Umbilical cord (tissue), 2 donors: ENCODE data around the gene GJB4. TPM values are rescaled to one million over a fixed set of nuclear protein-coding genes. Genes with fewer than 3 reads are reported as not detected.
"Not testable (repeated sequence)": the region's sequence is repeated elsewhere in the genome, so short reads cannot be mapped to it uniquely, and the experiment has no call there.

Experiments used
- DNase-seq: peaks from one replicate; pipeline ENCODE4 v3.0.0-alpha.2; 2015; ENCODE audit warnings: low spot score
- total RNA-seq: library from RNA; depleted of rRNA; stranded (reverse); fragments of >200 nt; gene quantifications from one replicate; pipeline ENCODE4 v1.2.3, GENCODE V29; 2014; ENCODE audit warnings: low replicate concordance; ENCODE audit not compliant: insufficient read depth

The GJB4 gene
- total RNA-seq, 1 donor from 2014 or later = 0.24 TPM

DNA sequence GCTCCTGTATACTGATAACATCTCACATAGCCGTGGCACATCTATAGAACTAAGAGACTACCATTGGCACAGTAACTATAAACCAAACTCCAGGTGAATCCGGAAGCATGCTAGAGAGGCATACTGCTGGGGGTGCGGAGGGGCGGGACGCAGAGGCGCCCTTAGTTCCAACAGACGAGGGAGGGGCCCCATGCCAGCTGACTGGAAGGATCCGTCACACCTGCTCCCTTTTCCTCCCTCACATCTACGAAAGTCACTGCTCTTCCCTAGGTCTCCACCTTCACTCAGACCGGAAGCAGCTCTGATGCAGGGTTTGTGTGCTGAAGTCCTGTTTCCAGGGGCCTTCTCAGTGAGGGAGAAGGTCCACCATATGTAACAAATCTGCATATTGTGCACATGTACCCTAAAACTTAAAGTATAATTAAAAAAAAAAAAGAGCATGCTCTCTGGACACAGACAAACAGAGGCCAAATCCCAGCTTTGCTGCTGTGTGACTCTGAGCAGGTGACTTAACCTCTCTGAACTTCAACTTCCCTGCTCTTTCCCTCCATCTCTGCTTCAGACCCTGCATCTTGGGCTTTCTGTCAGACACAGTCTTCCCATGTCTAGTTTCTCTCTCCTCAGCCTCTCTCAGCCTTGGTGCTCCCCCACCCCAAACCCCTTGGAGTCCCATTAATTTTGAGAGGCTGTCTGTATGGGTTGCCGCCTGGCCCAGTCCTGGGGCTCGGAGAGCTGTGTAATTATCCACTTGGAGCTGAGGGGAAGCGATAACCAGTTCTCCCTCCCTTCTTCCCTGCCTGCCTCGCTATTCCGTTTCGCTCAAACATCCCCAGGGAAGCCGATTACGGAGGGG is 12.5 kb upstream of the GJB4 start:
- DNase-seq = no peak

DNA sequence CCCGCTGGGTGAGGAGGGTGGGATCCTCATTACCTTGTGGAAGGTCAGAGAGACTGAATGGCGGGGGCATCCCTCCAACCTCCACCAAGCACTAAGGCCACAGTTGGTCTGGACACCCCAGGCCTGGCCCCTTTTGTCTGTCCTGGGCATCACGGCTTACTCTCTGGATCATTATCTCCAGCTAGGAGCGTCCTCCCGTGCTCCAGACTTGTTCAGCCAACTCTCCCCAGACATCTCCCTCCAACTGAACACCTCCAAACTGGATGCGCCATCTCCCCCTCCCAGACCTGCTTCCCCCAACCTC is 11.9 kb upstream of the GJB4 start:
- DNase-seq = no peak

DNA sequence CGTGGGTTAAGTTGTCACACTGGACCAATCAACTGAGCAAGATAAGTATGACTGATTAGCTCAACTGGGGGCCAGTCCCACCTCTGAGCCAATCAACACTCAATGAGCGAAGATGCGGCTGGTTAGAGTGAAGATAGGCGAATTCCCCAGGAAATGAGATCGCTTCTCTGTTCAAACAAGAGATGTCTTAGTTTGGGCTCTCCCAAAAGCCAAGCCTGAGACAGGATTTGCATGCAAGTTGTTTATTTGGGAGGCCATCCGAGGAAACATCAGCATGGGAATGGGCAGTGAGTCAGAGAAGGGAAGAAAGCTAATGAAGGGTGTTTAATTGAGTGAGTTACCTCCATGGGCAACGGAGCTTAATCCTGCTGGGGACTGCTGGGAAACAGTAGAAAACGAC is 9.5 kb upstream of the GJB4 start:
- no peak for DNase-seq

- no peak for DNase-seq
These were observed 8.9 kb upstream of the GJB4 start for GRCh38 chr1:34750610-34751009.

DNA sequence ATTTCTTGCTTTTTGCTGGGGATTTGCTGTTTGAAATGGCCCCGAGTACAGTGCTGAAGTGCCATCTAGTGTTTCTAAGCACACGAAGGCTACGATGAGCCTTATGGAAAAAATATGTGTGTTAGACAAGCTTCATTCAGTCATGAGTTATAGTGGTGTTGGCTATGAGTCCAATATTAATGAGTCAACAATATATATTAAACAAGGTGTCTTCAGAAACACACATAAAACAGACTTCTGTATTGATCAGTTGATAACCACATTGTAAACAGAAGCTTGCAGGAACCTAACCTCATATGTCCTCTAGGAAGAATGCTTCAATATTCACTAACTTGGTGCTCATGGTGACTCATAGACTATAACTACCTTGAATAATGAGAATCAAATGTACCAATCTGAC is 6.4 kb upstream of the GJB4 start:
- no peak for DNase-seq

GRCh38 chr1:34754964-34755637 is 4.4 kb upstream of the GJB4 start, which contains the start of gene GJB5:
GJB5 (plus strand) TSS chr1:34755047; CDS start chr1:34757331, 2,284 bp downstream.
- DNase-seq = peak; percentile 79

DNA sequence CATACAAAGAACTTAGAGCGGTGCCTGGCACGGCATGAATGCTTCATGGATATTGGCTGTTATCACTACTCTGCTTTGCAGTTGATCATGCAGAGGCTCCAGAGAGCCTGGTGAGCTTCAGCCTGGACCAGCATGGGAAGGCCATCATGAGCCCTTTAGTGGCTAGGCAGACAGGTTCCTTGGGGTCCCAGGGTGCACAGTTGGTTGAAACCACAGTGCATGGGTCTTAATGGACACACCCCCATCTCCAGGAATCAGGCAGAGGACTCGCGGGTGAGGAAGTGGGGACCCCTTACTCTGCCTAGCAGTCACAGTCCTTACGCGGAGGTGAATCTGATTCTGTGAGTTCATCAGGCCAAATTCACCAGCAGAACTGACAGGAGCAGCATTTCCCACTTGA is 3.6 kb upstream of the GJB4 start:
- DNase-seq = no peak

DNA sequence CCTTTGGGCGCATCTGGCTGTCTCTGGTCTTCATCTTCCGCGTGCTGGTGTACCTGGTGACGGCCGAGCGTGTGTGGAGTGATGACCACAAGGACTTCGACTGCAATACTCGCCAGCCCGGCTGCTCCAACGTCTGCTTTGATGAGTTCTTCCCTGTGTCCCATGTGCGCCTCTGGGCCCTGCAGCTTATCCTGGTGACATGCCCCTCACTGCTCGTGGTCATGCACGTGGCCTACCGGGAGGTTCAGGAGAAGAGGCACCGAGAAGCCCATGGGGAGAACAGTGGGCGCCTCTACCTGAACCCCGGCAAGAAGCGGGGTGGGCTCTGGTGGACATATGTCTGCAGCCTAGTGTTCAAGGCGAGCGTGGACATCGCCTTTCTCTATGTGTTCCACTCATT is 2.2 kb upstream of the GJB4 start:
- no peak for DNase-seq

DNA sequence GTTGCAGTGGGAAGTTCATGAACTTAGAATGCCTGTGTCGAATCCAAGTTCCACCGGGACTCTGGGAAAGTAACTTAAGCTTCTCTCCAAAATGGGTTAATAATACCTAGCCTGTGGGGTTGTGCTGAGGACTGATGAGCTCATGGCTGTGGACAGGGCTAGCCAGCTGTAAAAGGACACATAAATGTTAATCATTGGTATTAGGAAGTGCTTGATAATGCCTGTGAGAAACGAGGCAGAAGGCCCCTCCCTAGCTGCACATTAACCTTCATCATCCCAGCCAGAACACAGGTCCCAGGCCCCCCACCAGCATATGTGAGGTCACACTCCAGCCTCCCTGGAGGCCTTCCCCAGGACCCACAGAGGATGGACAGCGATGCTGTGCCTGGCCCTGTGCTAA is 789 bp upstream of the GJB4 start:
- DNase-seq = no peak

DNA sequence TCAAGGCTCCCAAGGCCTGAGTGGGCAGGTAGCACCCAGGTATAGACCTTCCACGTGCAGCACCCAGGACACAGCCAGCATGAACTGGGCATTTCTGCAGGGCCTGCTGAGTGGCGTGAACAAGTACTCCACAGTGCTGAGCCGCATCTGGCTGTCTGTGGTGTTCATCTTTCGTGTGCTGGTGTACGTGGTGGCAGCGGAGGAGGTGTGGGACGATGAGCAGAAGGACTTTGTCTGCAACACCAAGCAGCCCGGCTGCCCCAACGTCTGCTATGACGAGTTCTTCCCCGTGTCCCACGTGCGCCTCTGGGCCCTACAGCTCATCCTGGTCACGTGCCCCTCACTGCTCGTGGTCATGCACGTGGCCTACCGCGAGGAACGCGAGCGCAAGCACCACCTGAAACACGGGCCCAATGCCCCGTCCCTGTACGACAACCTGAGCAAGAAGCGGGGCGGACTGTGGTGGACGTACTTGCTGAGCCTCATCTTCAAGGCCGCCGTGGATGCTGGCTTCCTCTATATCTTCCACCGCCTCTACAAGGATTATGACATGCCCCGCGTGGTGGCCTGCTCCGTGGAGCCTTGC is 1.7 kb downstream of the GJB4 start:
- DNase-seq = no peak

- no peak for DNase-seq
These were observed 2.3 kb downstream of the GJB4 start for GRCh38 chr1:34761776-34762307.

- DNase-seq = no peak
These were observed 3.1 kb downstream of the GJB4 start for GRCh38 chr1:34762474-34763141.

DNA sequence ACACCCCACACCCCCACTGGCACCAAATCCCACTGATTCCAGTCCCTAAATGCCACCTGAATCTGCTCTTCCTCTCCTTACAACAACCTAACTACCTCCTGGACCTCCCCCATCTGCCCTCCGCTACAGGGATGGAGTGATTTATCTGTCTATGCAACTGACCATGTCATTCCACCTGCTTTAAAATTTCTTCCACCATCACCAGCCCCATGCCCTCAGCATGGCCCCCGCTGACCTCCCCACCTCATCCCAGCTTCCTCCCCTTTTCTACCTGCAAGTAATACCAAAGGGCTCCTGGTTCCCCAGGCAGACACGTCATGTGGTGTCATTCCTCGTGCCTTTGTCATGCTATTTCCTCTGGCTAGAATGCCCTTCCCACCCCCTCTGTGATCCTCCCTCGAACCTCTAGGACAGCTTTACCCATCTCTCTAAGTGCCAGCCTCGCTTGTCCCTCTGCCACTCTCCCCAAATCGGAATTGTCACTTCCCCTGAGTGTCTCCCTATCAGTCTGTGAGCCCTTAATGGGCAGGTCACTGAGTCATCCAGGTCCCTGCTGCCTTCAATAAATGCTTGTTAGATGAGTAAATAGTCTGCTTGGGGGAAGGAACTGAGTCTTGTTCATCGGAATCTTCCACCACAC is 3.7 kb downstream of the GJB4 start:
- no peak for DNase-seq

DNA sequence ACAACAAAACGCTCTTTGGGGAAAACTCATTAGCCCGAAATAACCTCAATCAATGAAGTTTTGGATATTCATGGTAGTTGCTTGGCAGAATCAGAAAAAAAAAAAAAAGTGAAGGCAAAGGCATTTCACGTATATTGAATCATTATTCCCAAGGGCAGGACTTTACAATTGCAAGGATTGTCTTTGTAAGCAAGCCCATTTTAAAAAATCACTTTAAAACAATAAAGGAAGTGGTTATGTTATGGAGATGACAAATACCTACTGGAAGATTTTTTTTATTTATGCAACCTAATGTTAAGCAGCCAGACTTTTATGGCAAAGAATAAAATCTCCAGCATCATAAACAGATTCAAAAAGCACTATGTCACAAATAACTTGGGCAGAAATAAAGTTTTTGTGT is 9.3 kb downstream of the GJB4 start:
- no peak for DNase-seq

DNA sequence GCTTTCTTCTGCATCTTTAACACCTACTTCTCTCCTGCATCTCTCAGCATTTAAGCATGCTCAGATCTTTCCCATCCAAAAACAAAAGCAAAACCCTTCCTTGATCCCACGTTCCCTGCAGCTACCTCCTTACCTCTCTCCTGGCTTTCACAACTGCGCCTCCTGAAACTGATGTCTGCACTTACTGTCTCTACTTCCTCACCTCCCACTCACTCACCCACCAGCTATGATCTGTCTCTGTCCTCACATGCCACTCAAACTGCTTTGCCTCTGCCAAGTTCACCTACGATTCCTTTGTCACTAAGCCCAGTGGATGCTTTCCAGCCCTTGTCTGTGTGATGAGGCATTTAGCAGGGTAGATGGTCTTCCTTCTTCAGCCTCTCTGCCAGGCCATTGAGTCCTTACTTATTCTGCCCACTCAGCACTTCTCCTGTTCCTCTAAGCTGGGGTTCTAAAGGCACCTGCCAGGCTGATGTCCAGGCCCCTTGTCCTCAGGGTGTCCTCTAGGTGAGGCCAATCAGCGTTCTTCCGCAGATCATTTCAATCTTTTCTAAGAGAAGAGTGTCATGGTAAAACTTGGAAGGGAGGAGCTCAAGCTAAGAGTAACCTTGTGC is 11.5 kb downstream of the GJB4 start:
- DNase-seq = no peak

- no peak for DNase-seq
These were observed 12.2 kb downstream of the GJB4 start for GRCh38 chr1:34771573-34772371.

- not testable (repeated sequence) for DNase-seq
These were observed 13.6 kb downstream of the GJB4 start for GRCh38 chr1:34773114-34773513.

DNA sequence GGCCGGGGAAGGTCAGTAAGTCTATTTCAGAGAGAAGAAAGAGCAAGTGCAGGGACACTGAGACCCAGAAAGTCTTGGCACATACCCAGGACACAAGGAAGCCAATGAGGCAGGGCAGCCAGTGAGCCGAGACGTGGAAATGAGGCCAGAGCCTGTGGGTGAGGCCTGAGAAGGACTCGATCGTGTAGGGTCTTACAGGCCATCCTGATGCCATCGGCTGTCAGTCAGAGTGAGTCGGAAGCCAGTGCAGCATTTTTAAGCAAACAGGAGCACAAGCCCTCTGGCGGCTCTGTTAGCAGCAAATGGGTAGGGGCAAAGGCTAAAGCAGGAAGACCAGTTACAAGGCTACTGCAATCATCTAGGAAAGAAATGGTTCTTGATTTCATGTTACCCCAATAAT is 15.4 kb downstream of the GJB4 start:
- no peak for DNase-seq

DNA sequence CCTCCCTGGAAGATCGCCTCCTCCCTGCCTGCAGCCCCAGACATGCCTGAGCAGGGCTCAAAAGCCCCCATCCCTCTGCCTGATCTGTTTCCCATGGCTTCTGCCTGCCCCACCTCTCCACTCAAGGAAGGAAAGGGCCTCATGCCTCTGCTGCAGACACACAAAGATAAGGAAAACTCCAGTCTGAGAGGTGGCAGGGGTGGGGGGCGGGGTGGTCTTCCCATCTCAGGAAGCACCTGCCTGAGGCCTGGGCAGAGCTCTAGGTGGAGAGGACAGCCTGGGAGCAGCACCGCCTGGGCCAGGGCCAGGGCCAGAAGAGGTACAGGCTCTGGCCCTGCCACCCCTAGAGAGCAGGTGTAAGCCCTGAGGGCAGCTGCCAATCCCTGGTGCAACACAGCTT is 17.4 kb downstream of the GJB4 start:
- DNase-seq = no peak
